Activated T-helper 17 cell treated with anti-CD3 and anti-CD28 coated beads, Interleukin-2, amount 50 U/mL, for 72 hours (primary cell): Measurements from ENCODE around the gene SLC9B2. TPM values are rescaled to one million over a fixed set of nuclear protein-coding genes. Genes with fewer than 3 reads are reported as not detected.

Source experiments
- ATAC-seq: fragments of 150-1000 bp; cut with Tn5 transposase; replicated peaks from 2 replicates; pipeline ENCODE4 v1.10.0; 2021; ENCODE audit warnings: mild to moderate bottlenecking, moderate library complexity
- H3K27ac Mint-ChIP-seq: one replicate; pipeline ENCODE4 v1.8.0; 2022; ENCODE audit warnings: mixed read lengths
- H3K27me3 Mint-ChIP-seq: one replicate; pipeline ENCODE4 v1.8.0; 2022; ENCODE audit warnings: mixed read lengths
- H3K36me3 Mint-ChIP-seq: one replicate; pipeline ENCODE4 v1.8.0; 2022; ENCODE audit warnings: low read depth, mild to moderate bottlenecking, mixed read lengths
- H3K4me1 Mint-ChIP-seq: one replicate; pipeline ENCODE4 v1.8.0; 2022; ENCODE audit warnings: mixed read lengths
- H3K4me3 Mint-ChIP-seq: one replicate; pipeline ENCODE4 v1.8.0; 2022; ENCODE audit warnings: mild to moderate bottlenecking, mixed read lengths
- H3K9me3 Mint-ChIP-seq: one replicate; pipeline ENCODE4 v1.8.0; 2022; ENCODE audit warnings: mixed read lengths
- total RNA-seq, 2 donors: library from RNA; stranded (reverse); gene quantifications; one replicate each; pipeline ENCODE4 v1.2.3, GENCODE V29; 2022

Gene SLC9B2
- total RNA-seq, 2 donors from 2014 or later = 26.0 to 36.5 TPM

GRCh38 chr4:103054030-103054429 lies 22.5 kb downstream of the SLC9B2 start:
- Mint-ChIP-seq H3K36me3 (peaks cover 18% of the 10 kb centered on the region), H3K27me3 (no peaks in the 10 kb centered on the region), H3K9me3 (no peaks in the 10 kb centered on the region), H3K4me3 (no peak overlapping the region), H3K27ac (no peak overlapping the region), H3K4me1 (peaks cover 12% of the 10 kb centered on the region)
- ATAC-seq = no peak

- no peak for ATAC-seq
- no peak overlapping the region for H3K4me3 Mint-ChIP-seq
- peaks cover 30% of the 10 kb centered on the region for H3K36me3 Mint-ChIP-seq
- H3K27me3 Mint-ChIP-seq = no peaks in the 10 kb centered on the region
- H3K9me3 Mint-ChIP-seq = no peaks in the 10 kb centered on the region
- no peak overlapping the region for H3K27ac Mint-ChIP-seq
- H3K4me1 Mint-ChIP-seq = peaks cover 12% of the 10 kb centered on the region
These were observed 23.8 kb downstream of the SLC9B2 start for GRCh38 chr4:103052779-103053178.

- ATAC-seq = no peak
- H3K4me1 Mint-ChIP-seq = peaks cover 12% of the 10 kb centered on the region
- no peaks in the 10 kb centered on the region for H3K27me3 Mint-ChIP-seq
- H3K9me3 Mint-ChIP-seq = no peaks in the 10 kb centered on the region
- H3K27ac Mint-ChIP-seq = peak overlapping the region; percentile 40
- H3K4me3 Mint-ChIP-seq = no peak overlapping the region
- peaks cover 35% of the 10 kb centered on the region for H3K36me3 Mint-ChIP-seq
These were observed 24.4 kb downstream of the SLC9B2 start for GRCh38 chr4:103052145-103052544.

GRCh38 chr4:103050736-103051436 lies 25.7 kb downstream of the SLC9B2 start:
- peaks cover 41% of the 10 kb centered on the region for H3K36me3 Mint-ChIP-seq
- ATAC-seq = peak; percentile 79
- no peaks in the 10 kb centered on the region for H3K9me3 Mint-ChIP-seq
- peaks cover 12% of the 10 kb centered on the region for H3K4me1 Mint-ChIP-seq
- no peaks in the 10 kb centered on the region for H3K27me3 Mint-ChIP-seq
- H3K4me3 Mint-ChIP-seq = peak overlapping the region; percentile 29
- peak overlapping the region; percentile 40 for H3K27ac Mint-ChIP-seq

GRCh38 chr4:103046416-103047290 lies 29.9 kb downstream of the SLC9B2 start:
- no peak overlapping the region for H3K27ac Mint-ChIP-seq
- peaks cover 79% of the 10 kb centered on the region for H3K36me3 Mint-ChIP-seq
- H3K4me3 Mint-ChIP-seq = no peak overlapping the region
- ATAC-seq = peak; percentile 81
- peaks cover 11% of the 10 kb centered on the region for H3K4me1 Mint-ChIP-seq
- no peaks in the 10 kb centered on the region for H3K27me3 Mint-ChIP-seq
- H3K9me3 Mint-ChIP-seq = no peaks in the 10 kb centered on the region

GRCh38 chr4:103044183-103044582 lies 32.4 kb downstream of the SLC9B2 start:
- peaks cover 83% of the 10 kb centered on the region for H3K36me3 Mint-ChIP-seq
- no peak overlapping the region for H3K27ac Mint-ChIP-seq
- no peaks in the 10 kb centered on the region for H3K4me1 Mint-ChIP-seq
- no peak overlapping the region for H3K4me3 Mint-ChIP-seq
- no peaks in the 10 kb centered on the region for H3K27me3 Mint-ChIP-seq
- ATAC-seq = no peak
- H3K9me3 Mint-ChIP-seq = no peaks in the 10 kb centered on the region

GRCh38 chr4:103036169-103036568 lies 40.4 kb downstream of the SLC9B2 start:
- Mint-ChIP-seq H3K27ac (no peak overlapping the region), H3K27me3 (no peaks in the 10 kb centered on the region), H3K36me3 (peaks cover 37% of the 10 kb centered on the region), H3K4me3 (no peak overlapping the region), H3K4me1 (no peaks in the 10 kb centered on the region), H3K9me3 (no peaks in the 10 kb centered on the region)
- ATAC-seq = no peak

GRCh38 chr4:103032574-103032973 lies 44.0 kb downstream of the SLC9B2 start:
- no peak overlapping the region for H3K4me3 Mint-ChIP-seq
- no peak overlapping the region for H3K27ac Mint-ChIP-seq
- H3K4me1 Mint-ChIP-seq = no peaks in the 10 kb centered on the region
- H3K9me3 Mint-ChIP-seq = no peaks in the 10 kb centered on the region
- no peaks in the 10 kb centered on the region for H3K27me3 Mint-ChIP-seq
- H3K36me3 Mint-ChIP-seq = peaks cover 51% of the 10 kb centered on the region
- no peak for ATAC-seq

GRCh38 chr4:103030791-103031190 lies 45.8 kb downstream of the SLC9B2 start:
- H3K27me3 Mint-ChIP-seq = no peaks in the 10 kb centered on the region
- peaks cover 45% of the 10 kb centered on the region for H3K36me3 Mint-ChIP-seq
- H3K4me1 Mint-ChIP-seq = no peaks in the 10 kb centered on the region
- H3K9me3 Mint-ChIP-seq = no peaks in the 10 kb centered on the region
- no peak overlapping the region for H3K27ac Mint-ChIP-seq
- no peak overlapping the region for H3K4me3 Mint-ChIP-seq
- ATAC-seq = no peak

- no peak overlapping the region for H3K4me3 Mint-ChIP-seq
- H3K4me1 Mint-ChIP-seq = no peaks in the 10 kb centered on the region
- no peak overlapping the region for H3K27ac Mint-ChIP-seq
- no peak for ATAC-seq
- no peaks in the 10 kb centered on the region for H3K27me3 Mint-ChIP-seq
- H3K36me3 Mint-ChIP-seq = peaks cover 42% of the 10 kb centered on the region
- no peaks in the 10 kb centered on the region for H3K9me3 Mint-ChIP-seq
These were observed 47.3 kb downstream of the SLC9B2 start for GRCh38 chr4:103029300-103029699.

- Mint-ChIP-seq H3K27ac (no peak overlapping the region), H3K4me1 (no peaks in the 10 kb centered on the region), H3K27me3 (no peaks in the 10 kb centered on the region), H3K4me3 (no peak overlapping the region), H3K9me3 (no peaks in the 10 kb centered on the region), H3K36me3 (peaks cover 42% of the 10 kb centered on the region)
- ATAC-seq = no peak
These were observed 49.7 kb downstream of the SLC9B2 start for GRCh38 chr4:103026868-103027267.

GRCh38 chr4:103024996-103025395 lies 51.6 kb downstream of the SLC9B2 start:
- no peaks in the 10 kb centered on the region for H3K27me3 Mint-ChIP-seq
- no peak overlapping the region for H3K27ac Mint-ChIP-seq
- no peak overlapping the region for H3K4me3 Mint-ChIP-seq
- no peaks in the 10 kb centered on the region for H3K9me3 Mint-ChIP-seq
- no peaks in the 10 kb centered on the region for H3K4me1 Mint-ChIP-seq
- ATAC-seq = no peak
- H3K36me3 Mint-ChIP-seq = peaks cover 24% of the 10 kb centered on the region

GRCh38 chr4:103021120-103021519 lies 55.4 kb downstream of the SLC9B2 start:
- Mint-ChIP-seq H3K4me3 (no peak overlapping the region), H3K27me3 (no peaks in the 10 kb centered on the region), H3K27ac (peak overlapping the region; percentile 95), H3K9me3 (no peaks in the 10 kb centered on the region), H3K4me1 (no peaks in the 10 kb centered on the region), H3K36me3 (peaks cover 8% of the 10 kb centered on the region)
- no peak for ATAC-seq

- no peaks in the 10 kb centered on the region for H3K36me3 Mint-ChIP-seq
- no peaks in the 10 kb centered on the region for H3K4me1 Mint-ChIP-seq
- peak; percentile 99 for ATAC-seq
- peak within 1 kb of the TSS; percentile 89 for H3K4me3 Mint-ChIP-seq
- peak within 1 kb of the TSS; percentile 95 for H3K27ac Mint-ChIP-seq
- no peaks in the 10 kb centered on the region for H3K27me3 Mint-ChIP-seq
- no peaks in the 10 kb centered on the region for H3K9me3 Mint-ChIP-seq
These were observed 57.0 kb downstream of the SLC9B2 start, which contains the start of gene SLC9B1 for GRCh38 chr4:103019308-103020124. SLC9B1 (minus strand) TSS chr4:103019705; CDS start chr4:102991711, 27,994 bp downstream.
